ENCODE measurements around the gene NEDD8. TPM values are rescaled to one million over a fixed set of nuclear protein-coding genes. Genes with fewer than 3 reads are reported as not detected.
A peak's percentile ranks its signal among the peaks of the same experiment; 100 is the strongest.

Gene NEDD8
- total RNA-seq, 2 experiments from 2014 or later, result 42.0 to 43.5 TPM

- H3K36me3 Mint-ChIP-seq (ENCODE audit: low read depth), result peaks cover 63% of the 10 kb centered on the region
Observed at GRCh38 chr14:24195186-24196070, 36.7 kb downstream of the NEDD8 start, which contains the start of gene TM9SF1. TSS of gene TM9SF1 (minus strand) at chr14:24195441. CDS start at chr14:24195019, 422 bp downstream.

DNA sequence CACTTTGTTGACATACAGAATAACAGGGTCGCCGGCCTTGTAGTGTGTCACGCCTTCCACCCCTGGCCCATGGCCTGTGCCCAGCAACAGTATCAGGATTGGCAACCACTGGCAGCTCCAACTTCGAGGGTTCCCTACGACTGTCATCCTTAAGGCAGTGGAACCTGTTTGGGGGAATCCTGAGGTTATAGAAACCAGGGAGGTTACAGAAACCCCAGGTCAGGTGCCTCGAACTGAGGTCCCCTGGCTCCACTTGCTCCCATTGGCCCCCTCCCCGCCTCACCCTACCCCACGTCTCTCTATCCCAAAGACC, 37.3 kb downstream of the NEDD8 start:
- no peaks in the 10 kb centered on the region for H3K27me3 ChIP-seq (ENCODE audit: control insufficient read depth in 1 of 2, insufficient read depth in 2 of 2, low read length in 2 of 2)
- Mint-ChIP-seq H3K27me3 (no peaks in the 10 kb centered on the region), H3K27ac (peak overlapping the region; percentile 92), H3K4me3 (peak overlapping the region; percentile 87), H3K36me3 (ENCODE audit: low read depth) (peaks cover 65% of the 10 kb centered on the region), H3K9me3 (no peaks in the 10 kb centered on the region), H3K4me1 (ENCODE audit: low read depth) (peaks cover 57% of the 10 kb centered on the region)
- peak overlapping the region; percentile 97 to 99 for H3K27ac ChIP-seq (ENCODE audit: low read depth in 1 of 2, low read length in 2 of 2)
- H3K4me1 ChIP-seq (ENCODE audit: insufficient read depth, low read length), result peaks cover 37% of the 10 kb centered on the region
- peaks cover 26% of the 10 kb centered on the region for H3K36me3 ChIP-seq (ENCODE audit: insufficient read depth, low read length)
- H3K9me3 ChIP-seq (ENCODE audit: control insufficient read depth in 1 of 2, insufficient read depth in 1 of 2, low read length in 2 of 2), result no peaks in the 10 kb centered on the region
- DNase-seq (no peak), ATAC-seq (ENCODE audit: poor library complexity) (no peak)
- CTCF ChIA-PET, result interaction anchor here (0.5 to 2.6 kb wide), 10 partner anchors 8 to 1335 kb away, joined by 3 to 14 read pairs (median 4); partner anchors contain the start of genes CHMP4A, IRF9, MDP1 and TINF2
- intact Hi-C loops (cut with DNase I, micrococcal nuclease), result loop anchor here (1.0 to 5.0 kb wide), 4 partner anchors 18 to 58 kb away; partner anchors contain the start of genes CHMP4A (in 1 of the 2), GMPR2 (in 1 of the 2), IRF9 (in 1 of the 2) and NEDD8 (in 1 of the 2)
- POLR2A ChIA-PET, result interaction anchor here (0.9 to 4.0 kb wide), 15 partner anchors 9 to 236 kb away, joined by 3 to 99 read pairs (median 12); partner anchors contain the start of genes CBLN3, CHMP4A, DCAF11 and DHRS1
- no peak for TF ChIP-seq CTCF (IDR thresholded peaks at IDR 0.05)
- H3K4me3 ChIP-seq (ENCODE audit: low read length), result peak overlapping the region; percentile 93

More at GRCh38 chr14:24195186-24196070, 36.7 kb downstream of the NEDD8 start, which contains the start of gene TM9SF1:
- Mint-ChIP-seq H3K4me3 (peak within 1 kb of the TSS; percentile 87), H3K27ac (peak within 1 kb of the TSS; percentile 92), H3K4me1 (ENCODE audit: low read depth) (peaks cover 51% of the 10 kb centered on the region), H3K9me3 (no peaks in the 10 kb centered on the region), H3K27me3 (no peaks in the 10 kb centered on the region)
- intact Hi-C loops (cut with DNase I, micrococcal nuclease), result loop anchor here (1.0 to 5.0 kb wide), 4 partner anchors 18 to 59 kb away; partner anchors contain the start of genes CHMP4A (in 1 of the 2), GMPR2 (in 1 of the 2), IRF9 (in 1 of the 2) and NEDD8 (in 1 of the 2)
- no peaks in the 10 kb centered on the region for H3K27me3 ChIP-seq (ENCODE audit: control insufficient read depth in 1 of 2, insufficient read depth in 2 of 2, low read length in 2 of 2)
- peak; percentile 88 for ATAC-seq (ENCODE audit: poor library complexity)
- H3K4me3 ChIP-seq (ENCODE audit: low read length), result peak within 1 kb of the TSS; percentile 93
- DNase-seq, result peak; percentile 78 to 95 (median 86)
- no peak for TF ChIP-seq CTCF (IDR thresholded peaks at IDR 0.05)
- ChIA-PET CTCF (interaction anchor here (0.5 to 2.6 kb wide), 9 partner anchors 8 to 1335 kb away, joined by 3 to 14 read pairs (median 3); partner anchors contain the start of genes CHMP4A, IRF9, MDP1 and TINF2), POLR2A (interaction anchor here (0.6 to 4.0 kb wide), 33 partner anchors 9 to 936 kb away, joined by 3 to 99 read pairs (median 4); partner anchors contain the start of genes CBLN3, CHMP4A, CIDEB and DCAF11)
- peak within 1 kb of the TSS; percentile 97 to 99 for H3K27ac ChIP-seq (ENCODE audit: low read depth in 1 of 2, low read length in 2 of 2)
- H3K9me3 ChIP-seq (ENCODE audit: control insufficient read depth in 1 of 2, insufficient read depth in 1 of 2, low read length in 2 of 2), result no peaks in the 10 kb centered on the region
- H3K4me1 ChIP-seq (ENCODE audit: insufficient read depth, low read length), result peaks cover 37% of the 10 kb centered on the region
- peaks cover 26% of the 10 kb centered on the region for H3K36me3 ChIP-seq (ENCODE audit: insufficient read depth, low read length)

DNA sequence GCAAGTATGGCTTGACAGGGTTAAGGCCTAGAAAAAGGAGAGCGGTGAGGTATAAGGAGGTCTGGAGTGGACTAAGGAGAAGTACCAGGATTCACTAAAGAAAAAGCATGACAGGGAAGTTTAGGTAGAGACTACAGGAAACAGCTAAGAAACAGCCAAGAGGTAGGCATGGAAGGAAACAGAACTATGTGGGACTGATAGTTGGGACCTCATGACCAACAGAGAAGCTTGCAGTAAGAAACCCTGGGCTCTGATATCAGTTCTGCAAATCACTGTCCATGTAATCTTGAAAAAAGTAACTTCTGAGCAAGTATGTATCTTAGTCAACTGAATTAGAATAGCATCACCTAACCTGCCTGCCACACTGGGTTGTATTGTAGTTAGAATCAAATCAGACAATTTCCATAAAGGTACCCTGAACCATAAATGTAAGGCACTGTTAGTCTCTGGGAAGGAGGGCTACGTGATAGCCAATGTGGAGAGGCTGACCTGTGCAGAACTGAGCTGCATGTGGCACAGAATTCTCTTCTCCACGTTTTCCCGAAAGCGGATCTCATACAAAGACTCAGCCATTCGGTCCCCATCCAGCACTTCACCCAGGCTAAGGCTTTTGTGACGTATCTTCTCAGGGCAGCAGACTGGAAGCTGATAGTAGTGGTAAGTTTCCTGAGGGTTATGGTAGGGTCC, 37.8 kb downstream of the NEDD8 start:
- ATAC-seq (ENCODE audit: poor library complexity) (no peak), DNase-seq (no peak)
- Mint-ChIP-seq H3K4me1 (ENCODE audit: low read depth) (peaks cover 58% of the 10 kb centered on the region), H3K36me3 (ENCODE audit: low read depth) (peaks cover 64% of the 10 kb centered on the region), H3K27ac (peak overlapping the region; percentile 92), H3K27me3 (no peaks in the 10 kb centered on the region), H3K4me3 (peak overlapping the region; percentile 87), H3K9me3 (no peaks in the 10 kb centered on the region)
- TF ChIP-seq CTCF (IDR thresholded peaks at IDR 0.05), result no peak
- no peaks in the 10 kb centered on the region for H3K27me3 ChIP-seq (ENCODE audit: control insufficient read depth in 1 of 2, insufficient read depth in 2 of 2, low read length in 2 of 2)
- POLR2A ChIA-PET, result interaction anchor here (0.7 to 4.0 kb wide), 11 partner anchors 9 to 236 kb away, joined by 3 to 99 read pairs (median 14); partner anchors contain the start of genes CBLN3, CHMP4A, DCAF11 and EMC9
- H3K27ac ChIP-seq (ENCODE audit: low read depth in 1 of 2, low read length in 2 of 2), result peak overlapping the region; percentile 97 to 99
- intact Hi-C loops (cut with DNase I, micrococcal nuclease), result loop anchor here in 1 of 2 experiments (2.0 kb wide), 1 partner anchor 58 kb away; the partner anchor contains the start of gene PSME1
- CTCF ChIA-PET, result interaction anchor here (0.5 to 2.6 kb wide), 6 partner anchors 21 to 113 kb away, joined by 3 to 14 read pairs (median 4); partner anchors contain the start of genes IRF9, MDP1 and TINF2
- no peaks in the 10 kb centered on the region for H3K9me3 ChIP-seq (ENCODE audit: control insufficient read depth in 1 of 2, insufficient read depth in 1 of 2, low read length in 2 of 2)
- H3K36me3 ChIP-seq (ENCODE audit: insufficient read depth, low read length), result peaks cover 26% of the 10 kb centered on the region
- peaks cover 41% of the 10 kb centered on the region for H3K4me1 ChIP-seq (ENCODE audit: insufficient read depth, low read length)
- H3K4me3 ChIP-seq (ENCODE audit: low read length), result peak overlapping the region; percentile 93

Measured in CD4-positive, alpha-beta T cell (primary cell).